Retina (tissue), 1 donor: Measurements from ENCODE around the gene FAM83F.
A peak's percentile ranks its signal among the peaks of the same experiment; 100 is the strongest.
"Not testable (repeated sequence)": the region's sequence is repeated elsewhere in the genome, so short reads cannot be mapped to it uniquely, and the experiment has no call there.

Experiments
- DNase-seq: peaks from one replicate; pipeline ENCODE4 v3.0.0-alpha.2; 2016

Gene FAM83F

GRCh38 chr22:39966470-39966869 is 28.3 kb upstream of the FAM83F start:
- DNase-seq = no peak

- peak; percentile 17 for DNase-seq
These were observed 27.5 kb upstream of the FAM83F start for GRCh38 chr22:39967103-39967829.

- DNase-seq = peak; percentile 46
These were observed 26.5 kb upstream of the FAM83F start for GRCh38 chr22:39967996-39968972.

GRCh38 chr22:39970742-39971141 is 24.0 kb upstream of the FAM83F start:
- no peak for DNase-seq

GRCh38 chr22:39972641-39973040 is 22.1 kb upstream of the FAM83F start:
- peak; percentile 23 for DNase-seq

- DNase-seq = no peak
These were observed 21.1 kb upstream of the FAM83F start for GRCh38 chr22:39973656-39974055.

- DNase-seq = no peak
These were observed 20.7 kb upstream of the FAM83F start for GRCh38 chr22:39974065-39974464.

- no peak for DNase-seq
These were observed 15.7 kb upstream of the FAM83F start for GRCh38 chr22:39979048-39979447.

- DNase-seq = no peak
These were observed 15.3 kb upstream of the FAM83F start for GRCh38 chr22:39979458-39979857.

- no peak for DNase-seq
These were observed 14.2 kb upstream of the FAM83F start for GRCh38 chr22:39980596-39980995.

- DNase-seq = no peak
These were observed 11.4 kb upstream of the FAM83F start for GRCh38 chr22:39983346-39983745.

- DNase-seq = no peak
These were observed 10.7 kb upstream of the FAM83F start for GRCh38 chr22:39984006-39984405.

GRCh38 chr22:39984746-39985145 is 10.0 kb upstream of the FAM83F start:
- no peak for DNase-seq

- no peak for DNase-seq
These were observed 9.2 kb upstream of the FAM83F start for GRCh38 chr22:39985383-39986035.

- no peak for DNase-seq
These were observed 6.2 kb upstream of the FAM83F start for GRCh38 chr22:39988386-39989114.

- no peak for DNase-seq
These were observed 5.1 kb upstream of the FAM83F start for GRCh38 chr22:39989633-39990032.

- DNase-seq = no peak
These were observed 4.1 kb upstream of the FAM83F start for GRCh38 chr22:39990686-39991085.

GRCh38 chr22:39991159-39991860 is 3.4 kb upstream of the FAM83F start:
- no peak for DNase-seq

- DNase-seq = no peak
These were observed 2.5 kb upstream of the FAM83F start for GRCh38 chr22:39992088-39992826.

- not testable (repeated sequence) for DNase-seq
These were observed 1.9 kb upstream of the FAM83F start for GRCh38 chr22:39992894-39993293.

GRCh38 chr22:39994041-39994565 is 651 bp upstream of the FAM83F start:
- DNase-seq = no peak
